PFSK-1 (cell line): ENCODE measurements around the gene ERC1.

Source experiments
- FOXP2 ChIP-seq: optimal IDR thresholded peaks from 2 replicates; pipeline ENCODE3; 2011; ENCODE audit warnings: borderline replicate concordance, control low read depth, inconsistent platforms; ENCODE audit not compliant: insufficient read depth; ENCODE audit errors: extremely low read length, extremely low read depth
- POLR2AphosphoS5 ChIP-seq: IDR thresholded peaks from 2 replicates; pipeline ENCODE4 v1.6.1; 2012; ENCODE audit warnings: low read depth, mild to moderate bottlenecking, control low read depth, low read length, moderate library complexity
- SIN3A ChIP-seq: IDR thresholded peaks from 2 replicates; pipeline ENCODE4 v1.6.1; 2012; ENCODE audit warnings: mild to moderate bottlenecking, low read length, moderate library complexity, borderline replicate concordance; ENCODE audit not compliant: insufficient read depth
- TAF1 ChIP-seq: IDR thresholded peaks from 2 replicates; pipeline ENCODE4 v1.6.1; 2012; ENCODE audit warnings: low read length, control low read depth, borderline replicate concordance; ENCODE audit not compliant: insufficient read depth
- TF ChIP-seq, protein P1 (sequence below), 2 experiments: IDR thresholded peaks; 2 replicates each; pipeline versions ENCODE4 v1.6.1 to v1.8.0; 2011 to 2012; ENCODE audit warnings: low read depth in 2 of 2, low read length in 2 of 2, control low read depth in 1 of 2, inconsistent platforms in 1 of 2, mild to moderate bottlenecking in 1 of 2, moderate library complexity in 1 of 2; ENCODE audit not compliant: insufficient read depth in 1 of 2

DNA sequence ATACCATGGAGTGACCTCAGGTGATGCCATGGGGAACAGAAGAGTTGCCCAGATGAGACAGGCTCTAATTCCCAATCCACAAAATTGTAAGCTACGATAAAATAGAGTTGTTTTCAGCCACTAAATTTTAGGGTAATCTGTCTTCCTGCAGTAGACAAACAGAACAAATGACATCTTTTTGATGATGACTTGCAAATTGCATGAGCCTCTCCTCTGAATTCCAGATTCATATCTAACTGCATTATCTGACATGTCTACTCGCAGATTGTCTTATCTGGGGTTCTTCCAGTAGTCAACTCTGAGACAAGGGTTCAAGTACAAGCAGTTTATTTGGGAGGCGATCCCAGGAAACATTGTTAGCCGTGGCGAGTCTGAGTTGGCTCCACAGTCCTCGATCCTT is 14.4 kb upstream of the ERC1 start:
- TF ChIP-seq POLR2AphosphoS5 (no peak), TAF1 (no peak), SIN3A (no peak), FOXP2 (no peak)
- TF ChIP-seq, protein P1, sequence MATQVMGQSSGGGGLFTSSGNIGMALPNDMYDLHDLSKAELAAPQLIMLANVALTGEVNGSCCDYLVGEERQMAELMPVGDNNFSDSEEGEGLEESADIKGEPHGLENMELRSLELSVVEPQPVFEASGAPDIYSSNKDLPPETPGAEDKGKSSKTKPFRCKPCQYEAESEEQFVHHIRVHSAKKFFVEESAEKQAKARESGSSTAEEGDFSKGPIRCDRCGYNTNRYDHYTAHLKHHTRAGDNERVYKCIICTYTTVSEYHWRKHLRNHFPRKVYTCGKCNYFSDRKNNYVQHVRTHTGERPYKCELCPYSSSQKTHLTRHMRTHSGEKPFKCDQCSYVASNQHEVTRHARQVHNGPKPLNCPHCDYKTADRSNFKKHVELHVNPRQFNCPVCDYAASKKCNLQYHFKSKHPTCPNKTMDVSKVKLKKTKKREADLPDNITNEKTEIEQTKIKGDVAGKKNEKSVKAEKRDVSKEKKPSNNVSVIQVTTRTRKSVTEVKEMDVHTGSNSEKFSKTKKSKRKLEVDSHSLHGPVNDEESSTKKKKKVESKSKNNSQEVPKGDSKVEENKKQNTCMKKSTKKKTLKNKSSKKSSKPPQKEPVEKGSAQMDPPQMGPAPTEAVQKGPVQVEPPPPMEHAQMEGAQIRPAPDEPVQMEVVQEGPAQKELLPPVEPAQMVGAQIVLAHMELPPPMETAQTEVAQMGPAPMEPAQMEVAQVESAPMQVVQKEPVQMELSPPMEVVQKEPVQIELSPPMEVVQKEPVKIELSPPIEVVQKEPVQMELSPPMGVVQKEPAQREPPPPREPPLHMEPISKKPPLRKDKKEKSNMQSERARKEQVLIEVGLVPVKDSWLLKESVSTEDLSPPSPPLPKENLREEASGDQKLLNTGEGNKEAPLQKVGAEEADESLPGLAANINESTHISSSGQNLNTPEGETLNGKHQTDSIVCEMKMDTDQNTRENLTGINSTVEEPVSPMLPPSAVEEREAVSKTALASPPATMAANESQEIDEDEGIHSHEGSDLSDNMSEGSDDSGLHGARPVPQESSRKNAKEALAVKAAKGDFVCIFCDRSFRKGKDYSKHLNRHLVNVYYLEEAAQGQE (IDR thresholded peaks at IDR 0.05; ENCODE audit: insufficient read depth in 1 of 2, low read depth in 2 of 2, low read length in 2 of 2): no peak
